Skeletal muscle tissue (tissue), 4 donors: Measurements from ENCODE around the gene CDC25A. TPM values are rescaled to one million over a fixed set of nuclear protein-coding genes. Genes with fewer than 3 reads are reported as not detected.

Source experiments
- H3K27ac ChIP-seq: one replicate; pipeline ENCODE4 v1.7.0; 2013; ENCODE audit warnings: mild to moderate bottlenecking, low read depth, low read length, inconsistent platforms
- H3K27me3 ChIP-seq, 3 donors: one replicate each; pipeline ENCODE4 v1.7.0; 2013; ENCODE audit warnings: low read length in 3 of 3; ENCODE audit not compliant: control insufficient read depth in 3 of 3, insufficient read depth in 3 of 3
- H3K36me3 ChIP-seq, 3 donors: one replicate each; pipeline ENCODE4 v1.7.0; 2013; ENCODE audit warnings: low read length in 3 of 3; ENCODE audit not compliant: control insufficient read depth in 3 of 3, insufficient read depth in 3 of 3
- H3K4me1 ChIP-seq, 3 donors: one replicate each; pipeline ENCODE4 v1.7.0; 2013; ENCODE audit warnings: low read length in 3 of 3, mild to moderate bottlenecking in 3 of 3; ENCODE audit not compliant: control insufficient read depth in 3 of 3, insufficient read depth in 3 of 3
- H3K4me3 ChIP-seq, 3 donors: one replicate each; pipeline ENCODE4 v1.7.0; 2013; ENCODE audit warnings: low read length in 3 of 3
- H3K9ac ChIP-seq, 3 donors: one replicate each; pipeline ENCODE4 v1.7.0; 2013; ENCODE audit warnings: low read length in 3 of 3, mild to moderate bottlenecking in 3 of 3, moderate library complexity in 2 of 3, low read depth in 1 of 3
- H3K9me3 ChIP-seq, 3 donors: one replicate each; pipeline ENCODE4 v1.7.0; 2013; ENCODE audit warnings: low read length in 3 of 3; ENCODE audit not compliant: control insufficient read depth in 3 of 3
- total RNA-seq: library from RNA; depleted of rRNA; stranded (reverse); fragments of >200 nt; gene quantifications from one replicate; pipeline ENCODE4 v1.2.3, GENCODE V29; 2014
- donor health status: Osteomylitis.

CDC25A gene
- total RNA-seq, 1 donor from 2014 or later = 3.7 TPM

GRCh38 chr3:48130321-48130904 lies 57.8 kb downstream of the CDC25A start:
- Histone ChIP-seq H3K27me3 (no peaks in the 10 kb centered on the region), H3K4me1 (peaks cover 15 to 21% (median 16%) of the 10 kb centered on the region in 3 donors), H3K4me3 (no peak overlapping the region), H3K27ac (peak overlapping the region; percentile 81), H3K9me3 (no peaks in the 10 kb centered on the region), H3K36me3 (no peaks in the 10 kb centered on the region), H3K9ac (peak overlapping the region; percentile 1 to 62 (median 43))

- Histone ChIP-seq H3K4me1 (peaks cover 15 to 21% (median 16%) of the 10 kb centered on the region in 3 donors), H3K9me3 (no peaks in the 10 kb centered on the region), H3K9ac (peak overlapping the region in 1 of 3 donors; percentile 62), H3K27ac (peak overlapping the region; percentile 81), H3K27me3 (no peaks in the 10 kb centered on the region), H3K36me3 (no peaks in the 10 kb centered on the region), H3K4me3 (no peak overlapping the region)
Observed at GRCh38 chr3:48129921-48130320, 58.3 kb downstream of the CDC25A start.

GRCh38 chr3:48128774-48129173 lies 59.4 kb downstream of the CDC25A start:
- H3K27ac ChIP-seq = no peak overlapping the region
- no peak overlapping the region for H3K9ac ChIP-seq
- H3K4me1 ChIP-seq = peaks cover 15 to 21% (median 16%) of the 10 kb centered on the region in 3 donors
- no peak overlapping the region for H3K4me3 ChIP-seq
- no peaks in the 10 kb centered on the region for H3K36me3 ChIP-seq
- H3K27me3 ChIP-seq = no peaks in the 10 kb centered on the region
- H3K9me3 ChIP-seq = no peaks in the 10 kb centered on the region

- Histone ChIP-seq H3K9ac (no peak overlapping the region), H3K9me3 (no peaks in the 10 kb centered on the region), H3K4me3 (no peak overlapping the region), H3K4me1 (peaks cover 12 to 19% (median 13%) of the 10 kb centered on the region in 3 donors), H3K27me3 (no peaks in the 10 kb centered on the region), H3K27ac (no peak overlapping the region), H3K36me3 (no peaks in the 10 kb centered on the region)
Observed at GRCh38 chr3:48125886-48126622, 62.2 kb downstream of the CDC25A start.

- H3K27me3 ChIP-seq = no peaks in the 10 kb centered on the region
Observed at GRCh38 chr3:48125013-48125705, 63.1 kb downstream of the CDC25A start.

GRCh38 chr3:48123346-48123745 lies 64.9 kb downstream of the CDC25A start:
- H3K27me3 ChIP-seq = no peaks in the 10 kb centered on the region
- no peak overlapping the region for H3K27ac ChIP-seq
- H3K9ac ChIP-seq = no peak overlapping the region
- no peaks in the 10 kb centered on the region for H3K36me3 ChIP-seq
- H3K9me3 ChIP-seq = no peaks in the 10 kb centered on the region
- no peak overlapping the region for H3K4me3 ChIP-seq
- H3K4me1 ChIP-seq = no peaks in the 10 kb centered on the region

More at GRCh38 chr3:48125013-48125705, 63.1 kb downstream of the CDC25A start:
- Histone ChIP-seq H3K36me3 (no peaks in the 10 kb centered on the region), H3K9ac (no peak overlapping the region), H3K4me1 (peaks cover 7 to 10% (median 7%) of the 10 kb centered on the region in 3 donors), H3K27ac (no peak overlapping the region), H3K9me3 (no peaks in the 10 kb centered on the region), H3K4me3 (no peak overlapping the region)

- no peaks in the 10 kb centered on the region for H3K36me3 ChIP-seq
- no peaks in the 10 kb centered on the region for H3K27me3 ChIP-seq
- no peaks in the 10 kb centered on the region for H3K4me1 ChIP-seq
- no peak overlapping the region for H3K9ac ChIP-seq
- H3K27ac ChIP-seq = no peak overlapping the region
- H3K9me3 ChIP-seq = no peaks in the 10 kb centered on the region
- H3K4me3 ChIP-seq = no peak overlapping the region
Observed at GRCh38 chr3:48122504-48122903, 65.7 kb downstream of the CDC25A start.

GRCh38 chr3:48120223-48120622 lies 68.0 kb downstream of the CDC25A start:
- Histone ChIP-seq H3K27me3 (no peaks in the 10 kb centered on the region), H3K4me3 (no peak overlapping the region), H3K36me3 (no peaks in the 10 kb centered on the region), H3K27ac (no peak overlapping the region), H3K9me3 (no peaks in the 10 kb centered on the region), H3K4me1 (no peaks in the 10 kb centered on the region), H3K9ac (no peak overlapping the region)

- Histone ChIP-seq H3K36me3 (no peaks in the 10 kb centered on the region), H3K9me3 (no peaks in the 10 kb centered on the region), H3K27me3 (no peaks in the 10 kb centered on the region), H3K9ac (no peak overlapping the region), H3K4me3 (no peak overlapping the region), H3K27ac (peak overlapping the region; percentile 40), H3K4me1 (no peaks in the 10 kb centered on the region)
Observed at GRCh38 chr3:48119505-48120193, 68.6 kb downstream of the CDC25A start.
